ENCODE results near the gene HOXC10.

- TF ChIP-seq CTCF (IDR thresholded peaks at IDR 0.05; ENCODE audit: poor library complexity) (no peak), EZH2 (IDR thresholded peaks at IDR 0.05; ENCODE audit: borderline replicate concordance) (no peak)
These were observed 17.4 kb downstream of the HOXC10 start for GRCh38 chr12:54002278-54002914.

Measured in hepatocyte (in vitro differentiated cells).